ENCODE results near the gene TMEM184A.

The TMEM184A gene

DNA sequence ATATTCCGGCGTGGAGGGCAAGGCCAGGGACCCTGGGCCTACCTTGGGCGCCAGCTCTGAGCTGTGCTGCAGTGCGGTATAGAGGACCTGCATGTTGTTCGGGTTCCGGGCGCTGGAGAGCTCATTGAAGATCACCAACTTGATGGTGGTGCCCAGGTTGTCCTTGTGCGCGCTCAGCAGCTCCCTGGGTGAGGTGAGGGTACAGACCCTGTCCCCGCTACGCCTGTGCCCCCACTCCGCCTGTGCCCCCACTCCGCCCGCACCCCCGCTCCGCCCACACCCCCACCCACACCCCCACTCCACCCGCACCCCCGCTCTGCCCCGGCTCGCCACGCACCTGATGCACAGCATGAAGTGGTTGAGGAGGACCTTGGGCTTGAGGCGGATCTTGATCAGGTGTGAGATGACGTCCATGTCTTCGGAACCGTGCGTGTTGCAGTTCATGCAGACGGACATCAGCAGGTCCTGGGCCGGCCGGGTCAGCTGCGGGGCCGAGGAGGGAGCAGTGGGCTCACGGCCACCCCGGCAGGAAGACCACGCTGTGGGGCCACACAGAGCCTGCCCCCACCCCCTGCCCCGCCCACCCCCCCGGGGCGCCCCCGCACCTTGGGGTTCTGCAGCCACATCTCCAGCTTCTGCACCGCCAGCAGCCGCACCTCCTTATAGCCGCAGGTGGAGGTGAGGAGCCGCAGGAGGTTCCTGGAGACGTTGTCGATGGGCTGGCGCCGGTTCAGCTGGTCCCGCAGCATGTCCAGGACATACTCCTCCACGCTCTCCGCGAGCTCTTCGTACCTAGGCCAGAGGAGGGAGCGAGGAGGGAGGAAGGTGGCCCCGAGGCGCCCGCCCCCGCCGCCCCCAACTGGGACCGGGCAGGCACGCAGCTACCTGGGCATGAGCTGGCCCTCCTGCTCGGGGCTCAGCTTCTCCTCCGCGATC, 57.4 kb downstream of the TMEM184A start:
- H3K9me3 ChIP-seq (ENCODE audit: insufficient read depth, low read depth, low read length): no peaks in the 10 kb centered on the region
- H3K4me3 ChIP-seq (ENCODE audit: low read length): no peak overlapping the region
- H3K4me1 ChIP-seq (ENCODE audit: insufficient read depth, low read length): no peaks in the 10 kb centered on the region
- H3K27me3 ChIP-seq (ENCODE audit: insufficient read depth, low read length): no peaks in the 10 kb centered on the region
- H3K27ac ChIP-seq (ENCODE audit: low read length): no peak overlapping the region
- H3K9ac ChIP-seq (ENCODE audit: low read depth, low read length): no peak overlapping the region
- H3K36me3 ChIP-seq (ENCODE audit: insufficient read depth, low read depth, low read length): peaks cover 67% of the 10 kb centered on the region

GRCh38 chr7:1497293-1497927, 58.6 kb downstream of the TMEM184A start:
- Histone ChIP-seq H3K27ac (ENCODE audit: low read length) (no peak overlapping the region), H3K36me3 (ENCODE audit: insufficient read depth, low read depth, low read length) (peaks cover 70% of the 10 kb centered on the region), H3K9me3 (ENCODE audit: insufficient read depth, low read depth, low read length) (no peaks in the 10 kb centered on the region), H3K27me3 (ENCODE audit: insufficient read depth, low read length) (no peaks in the 10 kb centered on the region), H3K4me1 (ENCODE audit: insufficient read depth, low read length) (no peaks in the 10 kb centered on the region), H3K9ac (ENCODE audit: low read depth, low read length) (no peak overlapping the region), H3K4me3 (ENCODE audit: low read length) (no peak overlapping the region)

GRCh38 chr7:1496531-1497292, 59.3 kb downstream of the TMEM184A start:
- Histone ChIP-seq H3K4me1 (ENCODE audit: insufficient read depth, low read length) (no peaks in the 10 kb centered on the region), H3K27me3 (ENCODE audit: insufficient read depth, low read length) (no peaks in the 10 kb centered on the region), H3K9me3 (ENCODE audit: insufficient read depth, low read depth, low read length) (no peaks in the 10 kb centered on the region), H3K36me3 (ENCODE audit: insufficient read depth, low read depth, low read length) (peaks cover 70% of the 10 kb centered on the region), H3K9ac (ENCODE audit: low read depth, low read length) (no peak overlapping the region), H3K4me3 (ENCODE audit: low read length) (no peak overlapping the region), H3K27ac (ENCODE audit: low read length) (no peak overlapping the region)

DNA sequence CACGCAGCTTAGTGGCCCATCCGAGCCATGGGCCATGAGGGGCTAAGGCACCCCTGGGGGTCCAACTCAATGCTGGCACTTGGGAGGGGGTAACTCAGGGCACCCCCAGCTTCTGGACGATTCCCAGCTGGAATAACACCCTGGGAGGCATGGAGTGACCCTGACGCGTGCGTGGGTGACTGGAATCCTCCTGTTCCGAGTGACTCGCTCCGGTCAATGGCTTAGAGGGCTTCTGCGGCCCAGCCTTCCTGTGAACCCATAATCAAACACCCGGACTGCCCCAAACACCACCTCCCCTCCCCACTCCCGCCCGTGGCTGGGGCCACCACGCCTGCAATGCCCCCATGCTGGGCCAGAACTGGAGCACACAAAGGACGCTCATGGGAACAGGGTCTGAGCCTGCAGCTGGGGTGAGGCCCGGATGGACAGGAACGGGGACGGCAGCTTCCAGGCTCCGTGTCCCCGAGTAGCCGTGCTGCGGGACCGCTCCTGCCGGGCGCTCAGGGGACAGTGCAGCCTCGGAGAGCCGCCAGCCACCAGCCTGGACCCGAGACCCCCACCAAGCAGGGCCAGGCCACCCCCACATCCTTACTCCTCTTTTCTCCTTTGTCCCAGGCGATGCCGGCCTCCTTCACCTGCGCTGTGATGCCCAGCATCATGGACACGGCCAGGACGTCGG, 60.3 kb downstream of the TMEM184A start:
- peaks cover 72% of the 10 kb centered on the region for H3K36me3 ChIP-seq (ENCODE audit: insufficient read depth, low read depth, low read length)
- H3K9me3 ChIP-seq (ENCODE audit: insufficient read depth, low read depth, low read length): no peaks in the 10 kb centered on the region
- H3K9ac ChIP-seq (ENCODE audit: low read depth, low read length): no peak overlapping the region
- no peak overlapping the region for H3K4me3 ChIP-seq (ENCODE audit: low read length)
- no peaks in the 10 kb centered on the region for H3K4me1 ChIP-seq (ENCODE audit: insufficient read depth, low read length)
- no peaks in the 10 kb centered on the region for H3K27me3 ChIP-seq (ENCODE audit: insufficient read depth, low read length)
- H3K27ac ChIP-seq (ENCODE audit: low read length): no peak overlapping the region

DNA sequence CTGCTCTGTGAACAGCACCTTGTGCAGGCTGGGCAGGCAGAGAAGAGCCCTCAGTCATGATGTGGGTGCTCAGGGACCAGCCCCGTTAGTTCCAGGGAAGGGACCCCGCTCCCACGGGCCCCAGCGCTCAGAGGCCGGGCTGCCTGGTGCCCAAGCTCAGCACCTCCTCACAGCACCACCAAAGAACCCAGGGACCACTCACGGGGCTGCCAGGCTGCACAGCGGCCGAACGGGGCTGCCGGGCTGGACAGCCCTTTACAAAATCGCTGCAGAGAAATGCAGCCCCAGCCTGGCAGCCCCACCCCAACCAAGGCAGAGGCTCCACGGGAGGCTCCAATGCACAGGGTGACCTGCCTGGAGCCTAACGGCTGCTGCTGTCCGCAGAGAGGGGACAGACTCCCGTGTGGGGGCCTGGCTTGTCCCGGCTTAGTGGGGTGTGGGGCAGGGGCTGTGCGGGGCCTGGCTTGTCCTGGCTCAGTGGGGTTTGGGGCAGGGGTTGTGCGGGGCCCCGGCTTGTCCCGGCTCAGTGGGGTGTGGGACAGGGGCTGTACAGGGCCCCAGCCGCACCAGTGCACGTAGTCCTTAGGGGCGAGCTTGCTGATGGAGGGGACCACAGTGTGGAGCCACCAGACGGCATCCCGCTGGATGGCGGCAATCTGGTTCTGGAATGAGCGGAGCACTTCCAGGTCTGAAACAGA, 61.0 kb downstream of the TMEM184A start:
- H3K27ac ChIP-seq (ENCODE audit: low read length): no peak overlapping the region
- no peak overlapping the region for H3K9ac ChIP-seq (ENCODE audit: low read depth, low read length)
- no peaks in the 10 kb centered on the region for H3K4me1 ChIP-seq (ENCODE audit: insufficient read depth, low read length)
- no peaks in the 10 kb centered on the region for H3K27me3 ChIP-seq (ENCODE audit: insufficient read depth, low read length)
- no peaks in the 10 kb centered on the region for H3K9me3 ChIP-seq (ENCODE audit: insufficient read depth, low read depth, low read length)
- peaks cover 72% of the 10 kb centered on the region for H3K36me3 ChIP-seq (ENCODE audit: insufficient read depth, low read depth, low read length)
- no peak overlapping the region for H3K4me3 ChIP-seq (ENCODE audit: low read length)

- Histone ChIP-seq H3K9me3 (ENCODE audit: insufficient read depth, low read depth, low read length) (no peaks in the 10 kb centered on the region), H3K27ac (ENCODE audit: low read length) (no peak overlapping the region), H3K9ac (ENCODE audit: low read depth, low read length) (no peak overlapping the region), H3K4me1 (ENCODE audit: insufficient read depth, low read length) (no peaks in the 10 kb centered on the region), H3K27me3 (ENCODE audit: insufficient read depth, low read length) (no peaks in the 10 kb centered on the region), H3K4me3 (ENCODE audit: low read length) (no peak overlapping the region), H3K36me3 (ENCODE audit: insufficient read depth, low read depth, low read length) (peaks cover 72% of the 10 kb centered on the region)
Observed at GRCh38 chr7:1494447-1494846, 61.6 kb downstream of the TMEM184A start.

DNA sequence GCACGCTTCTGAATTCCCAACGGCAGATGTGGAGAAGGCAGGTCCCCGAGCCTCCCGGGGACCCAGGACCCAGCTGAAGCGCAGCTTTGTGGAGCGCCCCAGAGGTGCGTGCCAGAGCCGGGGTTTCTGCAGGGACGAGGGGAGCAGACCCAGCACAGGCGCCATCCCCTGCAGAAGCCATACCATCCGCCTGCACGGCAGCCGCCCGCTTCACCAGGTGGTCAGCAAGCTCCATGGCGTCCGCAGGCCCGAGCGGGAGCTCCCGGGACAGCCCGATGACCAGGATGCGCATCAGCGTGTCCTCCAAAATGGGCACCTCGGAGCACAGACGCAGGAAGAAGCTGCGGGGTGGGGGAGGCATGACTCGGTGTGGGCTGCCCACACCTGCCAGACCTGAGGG, 62.4 kb downstream of the TMEM184A start:
- Histone ChIP-seq H3K27me3 (ENCODE audit: insufficient read depth, low read length) (no peaks in the 10 kb centered on the region), H3K4me1 (ENCODE audit: insufficient read depth, low read length) (no peaks in the 10 kb centered on the region), H3K27ac (ENCODE audit: low read length) (no peak overlapping the region), H3K9ac (ENCODE audit: low read depth, low read length) (no peak overlapping the region), H3K4me3 (ENCODE audit: low read length) (no peak overlapping the region), H3K9me3 (ENCODE audit: insufficient read depth, low read depth, low read length) (no peaks in the 10 kb centered on the region), H3K36me3 (ENCODE audit: insufficient read depth, low read depth, low read length) (peaks cover 80% of the 10 kb centered on the region)

GRCh38 chr7:1493129-1493528, 62.9 kb downstream of the TMEM184A start:
- no peaks in the 10 kb centered on the region for H3K4me1 ChIP-seq (ENCODE audit: insufficient read depth, low read length)
- no peak overlapping the region for H3K4me3 ChIP-seq (ENCODE audit: low read length)
- peaks cover 82% of the 10 kb centered on the region for H3K36me3 ChIP-seq (ENCODE audit: insufficient read depth, low read depth, low read length)

GRCh38 chr7:1492640-1493039, 63.4 kb downstream of the TMEM184A start:
- Histone ChIP-seq H3K4me3 (ENCODE audit: low read length) (no peak overlapping the region), H3K27ac (ENCODE audit: low read length) (no peak overlapping the region), H3K27me3 (ENCODE audit: insufficient read depth, low read length) (no peaks in the 10 kb centered on the region), H3K9ac (ENCODE audit: low read depth, low read length) (no peak overlapping the region), H3K36me3 (ENCODE audit: insufficient read depth, low read depth, low read length) (peaks cover 82% of the 10 kb centered on the region), H3K4me1 (ENCODE audit: insufficient read depth, low read length) (no peaks in the 10 kb centered on the region), H3K9me3 (ENCODE audit: insufficient read depth, low read depth, low read length) (no peaks in the 10 kb centered on the region)

More at GRCh38 chr7:1493129-1493528, 62.9 kb downstream of the TMEM184A start:
- H3K9me3 ChIP-seq (ENCODE audit: insufficient read depth, low read depth, low read length): no peaks in the 10 kb centered on the region
- H3K9ac ChIP-seq (ENCODE audit: low read depth, low read length): no peak overlapping the region
- H3K27me3 ChIP-seq (ENCODE audit: insufficient read depth, low read length): no peaks in the 10 kb centered on the region
- H3K27ac ChIP-seq (ENCODE audit: low read length): no peak overlapping the region
